ENCODE results near the gene FOXP3.
"Not testable (repeated sequence)": the region's sequence is repeated elsewhere in the genome, so short reads cannot be mapped to it uniquely, and the experiment has no call there.

The FOXP3 gene

GRCh38 chrX:49264460-49264859 is at the start of gene FOXP3:
Gene FOXP3, minus strand, starts transcription at chrX:49264710. Its CDS starts 6,205 bp downstream, at chrX:49258505.
- no peak for DNase-seq

GRCh38 chrX:49312176-49312575 is 47.7 kb upstream of the FOXP3 start:
- DNase-seq = no peak

GRCh38 chrX:49310371-49310770 is 45.9 kb upstream of the FOXP3 start:
- no peak for DNase-seq

GRCh38 chrX:49309401-49309981 is 45.0 kb upstream of the FOXP3 start:
- peak; percentile 6 for DNase-seq

GRCh38 chrX:49308604-49309269 is 44.2 kb upstream of the FOXP3 start:
- DNase-seq = no peak

GRCh38 chrX:49307775-49308174 is 43.3 kb upstream of the FOXP3 start:
- not testable (repeated sequence) for DNase-seq

- no peak for DNase-seq
These were observed 38.8 kb upstream of the FOXP3 start, which contains the start of gene GAGE10 for GRCh38 chrX:49303346-49303745. Gene GAGE10, plus strand, starts transcription at chrX:49303646. Its CDS starts 1,214 bp downstream, at chrX:49304860.

GRCh38 chrX:49300703-49301102 is 36.2 kb upstream of the FOXP3 start:
- DNase-seq = no peak

- not testable (repeated sequence) for DNase-seq
These were observed 34.8 kb upstream of the FOXP3 start for GRCh38 chrX:49299293-49299692.

GRCh38 chrX:49292400-49293362 is 28.2 kb upstream of the FOXP3 start:
- DNase-seq = no peak

GRCh38 chrX:49291615-49292337 is 27.3 kb upstream of the FOXP3 start:
- peak; percentile 71 for DNase-seq

- no peak for DNase-seq
These were observed 25.7 kb upstream of the FOXP3 start for GRCh38 chrX:49290215-49290614.

- DNase-seq = no peak
These were observed 23.2 kb upstream of the FOXP3 start for GRCh38 chrX:49287665-49288064.

- DNase-seq = no peak
These were observed 22.1 kb upstream of the FOXP3 start for GRCh38 chrX:49286581-49286980.

- no peak for DNase-seq
These were observed 21.6 kb upstream of the FOXP3 start for GRCh38 chrX:49286136-49286535.

GRCh38 chrX:49284212-49284611 is 19.7 kb upstream of the FOXP3 start:
- DNase-seq = no peak

- DNase-seq = no peak
These were observed 18.1 kb upstream of the FOXP3 start for GRCh38 chrX:49282647-49283011.

GRCh38 chrX:49278081-49278480 is 13.6 kb upstream of the FOXP3 start:
- no peak for DNase-seq

- no peak for DNase-seq
These were observed 13.0 kb upstream of the FOXP3 start for GRCh38 chrX:49277535-49277830.

GRCh38 chrX:49276671-49277534 is 12.4 kb upstream of the FOXP3 start:
- peak; percentile 51 for DNase-seq

- DNase-seq = no peak
These were observed 11.7 kb upstream of the FOXP3 start for GRCh38 chrX:49276207-49276606.

GRCh38 chrX:49273181-49273727 is 8.7 kb upstream of the FOXP3 start:
- DNase-seq = peak; percentile 48

All from stimulated activated CD4-positive, alpha-beta T cell treated with anti-CD3 and anti-CD28 coated beads, Interleukin-1b, Interleukin-23, amount 100 ng/mL, for 48 hours (primary cell).